ACHN (cell line): ENCODE results near the gene HSD3B1.
"Not testable (repeated sequence)": the region's sequence is repeated elsewhere in the genome, so short reads cannot be mapped to it uniquely, and the experiment has no call there.

Experiments
- DNase-seq: peaks from one replicate; pipeline ENCODE4 v3.0.0-alpha.2; 2015
- in situ Hi-C: cut with HindIII; loops from 2 replicates; pipeline ENCODE4 v1.10.0; 2017; ENCODE audit warnings: low sequenced_read_pairs, low pct_ligation_motif_present, low pct_unique_long_range_greater_than_20kb

HSD3B1 gene

GRCh38 chr1:119485201-119485600 lies 21.8 kb upstream of the HSD3B1 start:
- DNase-seq, result no peak
- in situ Hi-C loops, result no loop called here

DNA sequence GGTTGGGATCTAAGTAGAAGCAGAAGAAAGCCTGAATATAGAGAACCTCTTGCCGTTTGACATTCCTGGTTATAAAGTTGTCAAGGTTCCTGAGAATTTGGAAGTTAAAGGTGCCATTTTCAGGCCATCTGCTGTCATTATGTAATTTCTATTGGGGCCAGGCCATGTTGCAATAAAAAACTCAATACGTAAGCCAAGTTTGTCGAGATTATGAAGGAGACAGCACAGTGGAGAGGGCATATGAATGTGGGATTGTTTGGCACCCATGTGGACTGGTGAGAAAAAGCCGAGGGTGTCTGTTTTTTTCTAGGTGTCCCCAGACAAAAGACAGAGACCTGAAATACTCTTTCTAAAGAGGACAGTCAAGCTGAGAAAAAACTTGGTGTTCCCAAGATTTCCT lies 18.8 kb upstream of the HSD3B1 start:
- no peak for DNase-seq
- in situ Hi-C loops, result no loop called here

GRCh38 chr1:119489201-119489600 lies 17.8 kb upstream of the HSD3B1 start:
- no peak for DNase-seq
- in situ Hi-C loops, result no loop called here

GRCh38 chr1:119490925-119491324 lies 16.1 kb upstream of the HSD3B1 start:
- in situ Hi-C loops, result no loop called here
- no peak for DNase-seq

GRCh38 chr1:119492763-119493162 lies 14.2 kb upstream of the HSD3B1 start:
- in situ Hi-C loops, result no loop called here
- no peak for DNase-seq

GRCh38 chr1:119504831-119505230 lies 2.2 kb upstream of the HSD3B1 start:
- no peak for DNase-seq
- in situ Hi-C loops, result no loop called here

DNA sequence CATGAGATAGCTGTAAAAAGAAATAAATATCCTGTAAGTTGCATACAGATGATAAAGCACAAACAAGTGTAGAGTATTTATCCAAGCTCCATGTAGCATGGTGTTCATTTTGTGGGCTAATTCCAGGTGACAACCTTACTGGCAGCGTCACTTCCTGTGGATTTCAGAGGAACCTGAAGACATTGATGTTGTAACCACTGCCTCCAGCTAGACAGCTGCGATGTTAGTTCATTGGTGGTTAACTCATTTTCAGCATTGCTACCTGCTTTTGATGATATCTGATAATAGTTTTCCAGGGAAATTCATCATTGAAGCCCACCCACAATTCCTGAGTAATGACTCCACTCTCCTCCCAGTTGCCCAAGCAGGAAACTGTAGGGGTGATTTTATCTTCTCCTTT lies 3.0 kb downstream of the HSD3B1 start:
- in situ Hi-C loops, result no loop called here

DNA sequence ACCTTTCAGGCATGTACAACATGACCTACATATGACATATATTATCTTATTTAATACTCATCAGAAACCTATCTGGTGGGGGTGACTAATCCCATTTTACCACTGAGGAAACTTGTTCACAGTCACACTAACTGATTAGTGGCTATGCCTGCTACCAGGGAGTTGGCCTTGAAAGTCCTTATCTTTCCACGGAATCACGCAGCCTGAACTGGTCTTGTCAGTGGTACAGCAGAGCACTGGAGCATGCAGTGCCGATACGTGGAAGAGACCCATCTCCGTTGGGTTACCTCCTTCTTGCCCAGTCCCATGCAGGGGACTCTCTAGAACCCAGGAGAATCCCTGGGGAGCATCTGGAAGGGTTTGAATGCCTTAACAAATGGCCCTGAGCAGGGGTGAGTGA lies 8.2 kb downstream of the HSD3B1 start:
- DNase-seq, result no peak
- in situ Hi-C loops, result no loop called here

More for the DNA sequence above, 3.0 kb downstream of the HSD3B1 start:
- DNase-seq, result no peak

- in situ Hi-C loops, result no loop called here
These were observed 9.2 kb downstream of the HSD3B1 start for GRCh38 chr1:119516247-119516646.

DNA sequence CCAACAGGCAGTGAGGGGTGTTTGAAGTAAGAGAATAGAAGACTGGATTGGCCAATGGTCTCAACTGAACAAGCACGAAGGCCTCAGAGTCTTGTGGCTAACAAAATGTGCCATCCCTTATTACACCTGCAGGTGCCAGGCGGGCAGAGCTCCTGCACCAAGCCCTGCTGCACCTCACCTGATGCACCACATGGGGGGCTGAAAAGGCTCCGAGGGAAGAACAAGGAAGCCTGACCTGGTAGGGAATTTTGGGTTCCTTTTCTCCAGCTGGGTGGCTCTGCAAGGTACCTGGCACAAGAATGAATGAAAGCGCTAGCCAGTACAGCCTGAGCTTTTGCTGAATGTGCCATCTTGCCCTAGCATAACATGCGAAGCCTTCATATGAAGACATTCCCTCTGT lies 9.7 kb downstream of the HSD3B1 start:
- no peak for DNase-seq
- in situ Hi-C loops, result no loop called here

More at GRCh38 chr1:119516247-119516646, 9.2 kb downstream of the HSD3B1 start:
- DNase-seq, result no peak

DNA sequence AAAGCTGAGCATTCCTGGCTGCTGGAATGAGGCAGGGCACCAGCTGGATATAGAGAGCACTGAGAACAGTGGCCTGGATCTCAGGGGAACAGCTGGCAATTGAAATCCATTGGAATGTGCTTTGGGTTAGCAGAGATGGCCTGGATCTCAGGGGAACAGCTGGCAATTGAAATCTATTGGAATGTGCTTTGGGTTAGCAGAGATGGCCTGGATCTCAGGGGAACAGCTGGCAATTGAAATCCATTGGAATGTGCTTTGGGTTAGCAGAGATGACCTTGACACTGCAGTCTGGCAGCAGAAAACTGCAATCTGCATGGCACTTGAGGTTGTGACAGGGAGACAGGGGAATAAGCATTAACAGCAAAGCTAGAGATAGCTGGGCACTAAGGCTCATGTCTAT lies 10.7 kb downstream of the HSD3B1 start:
- DNase-seq, in situ Hi-C loops: not testable (repeated sequence)

- DNase-seq, result no peak
- in situ Hi-C loops, result no loop called here
These were observed 24.8 kb downstream of the HSD3B1 start for GRCh38 chr1:119531606-119532323.

GRCh38 chr1:119532324-119532910 lies 25.4 kb downstream of the HSD3B1 start:
- DNase-seq, result no peak
- in situ Hi-C loops, result no loop called here

- in situ Hi-C loops, result no loop called here
- DNase-seq, result no peak
These were observed 28.4 kb downstream of the HSD3B1 start for GRCh38 chr1:119535381-119535780.

- in situ Hi-C loops, result no loop called here
- no peak for DNase-seq
These were observed 31.0 kb downstream of the HSD3B1 start for GRCh38 chr1:119537966-119538365.

DNA sequence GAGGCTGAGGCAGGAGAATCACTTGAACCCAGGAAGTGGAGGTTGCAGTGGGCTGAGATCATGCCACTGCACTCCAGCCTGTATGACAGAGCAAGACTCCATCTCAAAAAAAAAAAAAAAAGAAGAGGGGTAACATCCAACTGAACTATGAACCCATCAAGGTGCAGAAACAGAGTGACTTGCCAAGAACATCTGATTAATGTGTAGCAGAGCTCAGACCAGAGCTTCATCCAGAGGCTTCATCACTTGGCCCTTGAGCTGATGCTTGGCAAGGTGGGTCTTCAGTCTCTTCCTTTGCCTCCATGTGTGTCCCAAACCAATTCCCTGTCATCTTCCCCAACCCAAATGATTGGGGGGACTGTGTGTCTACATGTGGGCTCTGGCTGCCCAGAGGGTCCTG lies 32.6 kb downstream of the HSD3B1 start:
- in situ Hi-C loops, result no loop called here
- no peak for DNase-seq

DNA sequence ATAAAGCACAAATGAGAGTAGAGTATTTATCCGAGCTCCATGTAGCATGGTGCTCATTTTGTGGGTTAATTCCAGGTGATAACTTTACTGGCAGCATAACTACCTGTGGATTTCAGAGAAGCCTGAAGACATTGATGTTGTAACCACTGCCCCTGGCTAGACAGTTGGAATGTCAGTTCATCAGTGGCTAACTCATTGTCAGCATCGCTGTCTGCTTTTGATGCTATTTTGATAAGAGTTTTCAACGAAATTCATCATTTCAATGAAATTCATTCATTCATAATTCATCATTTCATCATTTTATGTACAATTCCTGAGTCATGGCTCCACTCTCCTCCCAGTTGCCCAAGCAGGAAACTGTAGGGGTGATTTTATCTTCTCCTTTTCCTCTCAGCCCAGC lies 34.4 kb downstream of the HSD3B1 start:
- in situ Hi-C loops, result no loop called here
- no peak for DNase-seq

GRCh38 chr1:119542492-119542946 lies 35.5 kb downstream of the HSD3B1 start:
- in situ Hi-C loops, result no loop called here
- DNase-seq, result no peak

DNA sequence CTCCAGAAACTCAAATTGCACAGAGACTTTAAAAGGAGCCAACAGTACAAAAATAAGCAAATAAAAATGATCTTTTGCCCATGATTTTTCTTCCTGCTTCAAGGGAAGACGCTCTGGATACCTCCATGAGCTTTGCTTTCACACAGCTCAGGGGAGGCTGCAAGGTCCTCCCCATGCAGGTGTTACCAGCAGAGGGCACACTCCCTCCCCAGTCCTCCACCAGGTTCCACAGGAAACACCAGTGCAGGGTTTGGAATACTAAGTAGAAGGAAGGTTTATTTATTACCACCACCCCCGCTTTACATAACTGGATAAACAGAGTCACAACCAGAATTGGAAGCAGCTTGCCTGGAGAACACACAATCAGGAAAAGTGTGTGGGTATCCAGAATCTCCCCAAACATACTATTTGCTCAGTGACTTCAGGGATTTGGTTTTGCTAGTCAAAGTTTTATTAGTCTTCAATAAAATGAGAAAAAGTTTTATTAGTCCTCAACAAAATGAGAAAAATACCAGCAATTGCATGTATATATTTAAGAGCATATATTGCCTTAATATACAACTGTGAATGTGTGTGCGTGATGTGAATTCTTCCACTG lies 37.3 kb downstream of the HSD3B1 start:
- in situ Hi-C loops, result no loop called here
- DNase-seq, result peak; percentile 21

GRCh38 chr1:119546641-119547040 lies 39.6 kb downstream of the HSD3B1 start:
- in situ Hi-C loops, result no loop called here

More at GRCh38 chr1:119546641-119547040, 39.6 kb downstream of the HSD3B1 start:
- no peak for DNase-seq
